Retinal pigment epithelial cell (primary cell): ENCODE data around the gene C22orf39.

ENCODE experiments used
- DNase-seq: peaks from one replicate; pipeline ENCODE4 v3.0.0-alpha.2; 2010; ENCODE audit warnings: low read depth
- H3K4me3 ChIP-seq: 2 replicates; pipeline ENCODE4 v1.5.1; 2011; ENCODE audit warnings: mild to moderate bottlenecking, low read length, control low read depth, moderate library complexity
- TF ChIP-seq, protein P1 (sequence below): conservative IDR thresholded peaks from 2 replicates; pipeline ENCODE4 v1.5.1; 2011; ENCODE audit warnings: low read depth, low read length, control low read depth, inconsistent platforms

The C22orf39 gene

DNA sequence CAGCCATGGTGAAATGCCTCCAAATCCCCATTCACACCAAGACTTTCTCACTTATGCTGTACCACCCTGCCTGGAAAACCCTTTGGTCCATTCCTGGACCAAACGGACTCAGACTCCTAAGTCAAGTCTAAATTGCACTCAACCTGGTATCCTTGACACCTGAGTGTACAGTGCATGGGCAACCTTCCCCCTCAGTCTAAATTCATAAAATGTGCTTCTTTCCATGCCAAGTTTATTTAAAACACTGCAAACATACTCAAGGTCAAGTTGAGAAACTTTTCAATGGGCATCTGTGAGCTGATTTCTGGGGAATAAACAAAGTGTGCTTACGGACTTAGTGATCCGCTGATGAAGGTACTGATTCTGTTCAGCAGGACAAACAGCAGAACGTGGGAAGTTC is 42.4 kb downstream of the C22orf39 start:
- H3K4me3 ChIP-seq = no peak overlapping the region
- DNase-seq = no peak
- TF ChIP-seq, protein P1, sequence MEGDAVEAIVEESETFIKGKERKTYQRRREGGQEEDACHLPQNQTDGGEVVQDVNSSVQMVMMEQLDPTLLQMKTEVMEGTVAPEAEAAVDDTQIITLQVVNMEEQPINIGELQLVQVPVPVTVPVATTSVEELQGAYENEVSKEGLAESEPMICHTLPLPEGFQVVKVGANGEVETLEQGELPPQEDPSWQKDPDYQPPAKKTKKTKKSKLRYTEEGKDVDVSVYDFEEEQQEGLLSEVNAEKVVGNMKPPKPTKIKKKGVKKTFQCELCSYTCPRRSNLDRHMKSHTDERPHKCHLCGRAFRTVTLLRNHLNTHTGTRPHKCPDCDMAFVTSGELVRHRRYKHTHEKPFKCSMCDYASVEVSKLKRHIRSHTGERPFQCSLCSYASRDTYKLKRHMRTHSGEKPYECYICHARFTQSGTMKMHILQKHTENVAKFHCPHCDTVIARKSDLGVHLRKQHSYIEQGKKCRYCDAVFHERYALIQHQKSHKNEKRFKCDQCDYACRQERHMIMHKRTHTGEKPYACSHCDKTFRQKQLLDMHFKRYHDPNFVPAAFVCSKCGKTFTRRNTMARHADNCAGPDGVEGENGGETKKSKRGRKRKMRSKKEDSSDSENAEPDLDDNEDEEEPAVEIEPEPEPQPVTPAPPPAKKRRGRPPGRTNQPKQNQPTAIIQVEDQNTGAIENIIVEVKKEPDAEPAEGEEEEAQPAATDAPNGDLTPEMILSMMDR = no peak

DNA sequence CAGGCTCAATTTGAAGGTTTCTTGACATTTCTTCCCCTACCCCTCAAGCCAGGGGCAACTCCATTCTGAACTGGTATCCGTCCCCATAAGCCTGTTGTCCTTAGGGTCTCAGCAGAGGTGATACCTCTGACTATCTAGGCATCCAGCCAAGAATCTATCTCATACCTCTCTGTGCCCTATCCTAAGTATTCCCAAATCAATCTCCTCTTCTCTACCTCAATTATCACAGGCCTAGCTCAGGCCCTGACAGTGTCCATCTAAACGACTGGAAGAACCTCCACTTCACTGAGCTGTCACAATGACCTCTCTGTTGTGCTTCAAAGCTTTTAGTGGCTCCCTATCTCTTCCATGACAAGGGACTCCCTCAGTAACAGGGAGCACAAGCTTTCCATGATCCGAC is 42.8 kb downstream of the C22orf39 start:
- TF ChIP-seq, protein P1 = no peak
- no peak overlapping the region for H3K4me3 ChIP-seq
- no peak for DNase-seq

DNA sequence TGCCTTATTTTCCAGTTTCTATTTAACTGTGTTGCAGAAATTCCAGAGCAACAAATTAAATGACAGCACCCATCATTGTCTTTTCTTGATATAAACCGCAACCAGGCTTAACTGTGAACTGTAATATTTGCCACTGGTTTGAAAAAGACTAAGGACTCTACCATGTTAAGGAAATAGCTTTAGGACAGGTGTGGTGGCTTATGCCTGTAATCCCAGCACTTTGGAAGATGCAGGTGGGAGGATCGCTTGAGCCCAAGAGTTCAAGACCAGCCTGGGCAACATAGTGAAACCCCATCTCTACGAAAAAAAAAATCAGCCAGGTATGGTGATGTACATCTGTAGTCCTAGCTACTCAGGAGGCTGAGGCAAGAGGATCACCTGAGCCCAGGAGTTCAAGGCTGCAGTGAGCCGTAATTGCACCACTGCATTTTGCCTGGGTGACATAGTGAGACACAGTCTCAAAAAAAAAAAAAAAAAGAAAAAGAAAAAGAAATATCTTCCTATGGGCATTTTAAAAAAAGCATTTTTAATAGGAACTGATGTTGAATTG is 44.8 kb downstream of the C22orf39 start:
- no peak overlapping the region for H3K4me3 ChIP-seq
- DNase-seq = no peak
- TF ChIP-seq, protein P1 = no peak

DNA sequence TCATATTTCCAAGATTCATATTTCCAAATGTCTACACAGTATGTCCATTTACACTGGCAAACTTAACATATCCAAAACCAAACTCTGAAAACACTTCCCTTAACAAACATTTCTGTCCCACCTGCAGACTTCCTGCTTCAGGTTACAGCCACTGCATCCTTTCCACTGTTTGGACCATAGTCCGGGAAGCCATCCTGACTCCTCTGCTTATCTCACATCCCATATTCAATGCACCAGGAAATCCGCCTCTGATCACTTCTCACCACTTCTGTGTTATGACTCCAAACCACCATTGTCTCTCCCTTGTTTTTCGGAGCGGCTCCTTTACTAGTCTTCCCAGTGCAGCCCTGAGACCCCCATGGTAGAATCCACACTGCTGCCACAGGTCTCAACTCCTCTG is 46.0 kb downstream of the C22orf39 start:
- no peak for DNase-seq
- TF ChIP-seq, protein P1 = no peak
- H3K4me3 ChIP-seq = no peak overlapping the region

- TF ChIP-seq, protein P1 = no peak
- no peak overlapping the region for H3K4me3 ChIP-seq
- DNase-seq = no peak
Observed at GRCh38 chr22:19400881-19401280, 46.6 kb downstream of the C22orf39 start.

DNA sequence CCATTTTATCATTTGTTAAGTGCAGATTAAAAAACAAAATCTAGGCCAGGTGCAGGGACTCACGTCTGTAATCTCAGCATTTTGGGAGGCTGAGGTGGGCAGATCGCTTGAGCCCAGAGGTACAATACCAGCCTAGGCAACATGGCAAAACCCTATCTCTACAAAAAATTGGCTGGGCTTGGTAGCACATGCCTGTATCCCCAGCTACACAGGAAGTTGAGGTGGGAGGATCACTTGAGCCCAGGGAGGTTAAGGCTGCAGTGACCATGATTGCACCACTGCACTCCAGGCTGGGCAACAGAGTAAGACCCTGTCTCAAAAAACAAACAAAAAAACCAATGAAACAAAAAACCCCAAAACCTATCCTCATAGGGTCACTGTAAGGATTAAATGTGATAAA is 48.9 kb downstream of the C22orf39 start:
- TF ChIP-seq, protein P1 = no peak
- DNase-seq = no peak
- no peak overlapping the region for H3K4me3 ChIP-seq

GRCh38 chr22:19398206-19398605 is 49.3 kb downstream of the C22orf39 start:
- TF ChIP-seq, protein P1 = no peak
- no peak for DNase-seq
- no peak overlapping the region for H3K4me3 ChIP-seq
